Activated T-cell treated with anti-CD3 and anti-CD28 coated beads for 48 hours (primary cell): ENCODE results near the gene DDIT4.
"Not testable (repeated sequence)": the region's sequence is repeated elsewhere in the genome, so short reads cannot be mapped to it uniquely, and the experiment has no call there.

ENCODE experiments used
- DNase-seq: peaks from one replicate; pipeline ENCODE4 v3.0.0-alpha.2; 2020; ENCODE audit warnings: low read depth

The DDIT4 gene

GRCh38 chr10:72273410-72274212 lies at the start of gene DDIT4:
Gene DDIT4 (plus strand): TSS chr10:72273924. CDS start chr10:72274217, 293 bp downstream.
- DNase-seq: peak; percentile 99

- not testable (repeated sequence) for DNase-seq
Observed at GRCh38 chr10:72224191-72224590, 49.5 kb upstream of the DDIT4 start.

GRCh38 chr10:72226418-72227027 lies 47.2 kb upstream of the DDIT4 start:
- DNase-seq: no peak

- DNase-seq: no peak
Observed at GRCh38 chr10:72227826-72228225, 45.9 kb upstream of the DDIT4 start.

- DNase-seq: no peak
Observed at GRCh38 chr10:72228318-72228751, 45.4 kb upstream of the DDIT4 start.

GRCh38 chr10:72229261-72230251 lies 44.2 kb upstream of the DDIT4 start:
- no peak for DNase-seq

GRCh38 chr10:72233621-72234020 lies 40.1 kb upstream of the DDIT4 start:
- DNase-seq: no peak

- DNase-seq: no peak
Observed at GRCh38 chr10:72234560-72235095, 39.1 kb upstream of the DDIT4 start.

- DNase-seq: no peak
Observed at GRCh38 chr10:72235544-72236279, 38.0 kb upstream of the DDIT4 start.

GRCh38 chr10:72238392-72239175 lies 35.1 kb upstream of the DDIT4 start:
- no peak for DNase-seq

- DNase-seq: no peak
Observed at GRCh38 chr10:72239409-72239808, 34.3 kb upstream of the DDIT4 start.

- DNase-seq: no peak
Observed at GRCh38 chr10:72240371-72240770, 33.4 kb upstream of the DDIT4 start.

- DNase-seq: no peak
Observed at GRCh38 chr10:72241691-72242252, 32.0 kb upstream of the DDIT4 start.

GRCh38 chr10:72242675-72243074 lies 31.0 kb upstream of the DDIT4 start:
- no peak for DNase-seq

- DNase-seq: no peak
Observed at GRCh38 chr10:72243822-72244437, 29.8 kb upstream of the DDIT4 start.

GRCh38 chr10:72244573-72245038 lies 29.1 kb upstream of the DDIT4 start:
- DNase-seq: no peak

- no peak for DNase-seq
Observed at GRCh38 chr10:72245949-72246525, 27.7 kb upstream of the DDIT4 start.

GRCh38 chr10:72248468-72249151 lies 25.1 kb upstream of the DDIT4 start:
- DNase-seq: peak; percentile 66
